Osteocyte (in vitro differentiated cells): ENCODE results near the gene PBX2. TPM values are rescaled to one million over a fixed set of nuclear protein-coding genes. Genes with fewer than 3 reads are reported as not detected.

ENCODE experiments used
- DNase-seq: peaks from one replicate; pipeline ENCODE4 v3.0.0; 2021; ENCODE audit warnings: mixed read lengths; ENCODE audit not compliant: unreplicated experiment; ENCODE audit errors: extremely low spot score
- H3K27ac Mint-ChIP-seq: one replicate; pipeline ENCODE4 v1.8.0; 2021; ENCODE audit warnings: mild to moderate bottlenecking, mixed read lengths; ENCODE audit not compliant: unreplicated experiment
- H3K27me3 Mint-ChIP-seq: one replicate; pipeline ENCODE4 v1.8.0; 2021; ENCODE audit warnings: mixed read lengths; ENCODE audit not compliant: unreplicated experiment
- H3K36me3 Mint-ChIP-seq: one replicate; pipeline ENCODE4 v1.8.0; 2021; ENCODE audit warnings: mixed read lengths; ENCODE audit not compliant: unreplicated experiment
- H3K4me1 Mint-ChIP-seq: one replicate; pipeline ENCODE4 v1.8.0; 2021; ENCODE audit warnings: mixed read lengths; ENCODE audit not compliant: unreplicated experiment
- H3K4me3 Mint-ChIP-seq: one replicate; pipeline ENCODE4 v1.8.0; 2021; ENCODE audit warnings: mild to moderate bottlenecking, moderate library complexity, mixed read lengths; ENCODE audit not compliant: unreplicated experiment
- H3K9me3 Mint-ChIP-seq: one replicate; pipeline ENCODE4 v1.8.0; 2021; ENCODE audit warnings: mixed read lengths; ENCODE audit not compliant: unreplicated experiment
- CTCF ChIP-seq: fragments of 200-600 bp; sonication (generic); IDR thresholded peaks from 2 replicates; pipeline ENCODE4 v1.5.0; 2021; ENCODE audit warnings: antibody characterized with exemption, mild to moderate bottlenecking, moderate library complexity
- total RNA-seq: library from RNA; stranded (reverse); gene quantifications from 2 replicates; pipeline ENCODE4 v1.2.1, GENCODE V29; 2021

Gene PBX2
- total RNA-seq, 1 donor from 2014 or later, result 77.1 TPM

- no peaks in the 10 kb centered on the region for H3K9me3 Mint-ChIP-seq
- TF ChIP-seq CTCF, result no peak
Observed at GRCh38 chr6:32158052-32158451, 31.9 kb downstream of the PBX2 start.

GRCh38 chr6:32156891-32157290 lies 33.1 kb downstream of the PBX2 start:
- Mint-ChIP-seq H3K36me3 (peaks cover 18% of the 10 kb centered on the region), H3K9me3 (no peaks in the 10 kb centered on the region), H3K27me3 (no peaks in the 10 kb centered on the region), H3K4me3 (no peak overlapping the region), H3K4me1 (peaks cover 27% of the 10 kb centered on the region), H3K27ac (no peak overlapping the region)
- no peak for DNase-seq
- TF ChIP-seq CTCF, result no peak

More at GRCh38 chr6:32158052-32158451, 31.9 kb downstream of the PBX2 start:
- DNase-seq, result no peak
- Mint-ChIP-seq H3K4me1 (peaks cover 16% of the 10 kb centered on the region), H3K27me3 (no peaks in the 10 kb centered on the region), H3K4me3 (no peak overlapping the region), H3K27ac (no peak overlapping the region), H3K36me3 (peaks cover 23% of the 10 kb centered on the region)

DNA sequence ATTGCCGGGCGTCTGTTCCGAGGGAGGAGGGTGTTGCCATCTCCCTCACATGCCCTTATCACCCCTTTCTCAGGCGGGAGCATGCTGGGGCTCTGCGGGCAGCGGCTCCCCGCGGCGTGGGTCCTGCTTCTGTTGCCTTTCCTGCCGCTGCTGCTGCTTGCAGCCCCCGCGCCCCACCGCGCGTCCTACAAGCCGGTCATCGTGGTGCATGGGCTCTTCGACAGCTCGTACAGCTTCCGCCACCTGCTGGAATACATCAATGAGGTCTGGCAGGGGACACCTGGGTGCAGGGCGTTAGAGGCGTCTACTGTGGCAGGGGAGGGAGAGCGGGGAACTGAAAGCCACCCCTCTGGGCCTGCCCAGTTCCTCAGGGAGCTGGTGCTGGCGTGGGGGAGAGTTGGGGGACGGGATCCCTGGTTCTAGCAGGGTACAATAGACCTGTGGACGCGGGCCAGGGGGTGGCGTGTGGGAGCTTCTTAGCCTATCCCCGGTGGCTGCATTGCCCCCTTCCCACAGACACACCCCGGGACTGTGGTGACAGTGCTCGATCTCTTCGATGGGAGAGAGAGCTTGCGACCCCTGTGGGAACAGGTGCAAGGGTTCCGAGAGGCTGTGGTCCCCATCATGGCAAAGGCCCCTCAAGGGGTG lies 35.4 kb downstream of the PBX2 start:
- no peak for DNase-seq
- Mint-ChIP-seq H3K4me1 (peaks cover 32% of the 10 kb centered on the region), H3K27ac (peak overlapping the region; percentile 98), H3K36me3 (peaks cover 18% of the 10 kb centered on the region), H3K27me3 (no peaks in the 10 kb centered on the region), H3K9me3 (no peaks in the 10 kb centered on the region), H3K4me3 (peak overlapping the region; percentile 99)
- TF ChIP-seq CTCF, result peak; percentile 67

GRCh38 chr6:32153564-32154513 lies 36.2 kb downstream of the PBX2 start, which contains the start of gene PPT2:
PPT2 (plus strand) TSS chr6:32154141; CDS start chr6:32154595, 454 bp downstream.
- Mint-ChIP-seq H3K4me1 (peaks cover 32% of the 10 kb centered on the region), H3K4me3 (peak within 1 kb of the TSS; percentile 99), H3K36me3 (peaks cover 18% of the 10 kb centered on the region), H3K27ac (peak within 1 kb of the TSS; percentile 98), H3K27me3 (no peaks in the 10 kb centered on the region), H3K9me3 (no peaks in the 10 kb centered on the region)
- DNase-seq, result peak; percentile 95
- peak; percentile 45 for TF ChIP-seq CTCF
